ENCODE measurements around the gene CLCF1. TPM values are rescaled to one million over a fixed set of nuclear protein-coding genes. Genes with fewer than 3 reads are reported as not detected.
"Not testable (repeated sequence)": the region's sequence is repeated elsewhere in the genome, so short reads cannot be mapped to it uniquely, and the experiment has no call there.

Gene CLCF1
- total and polyA plus RNA-seq, 2 donors = 2.7 to 9.2 TPM

DNA sequence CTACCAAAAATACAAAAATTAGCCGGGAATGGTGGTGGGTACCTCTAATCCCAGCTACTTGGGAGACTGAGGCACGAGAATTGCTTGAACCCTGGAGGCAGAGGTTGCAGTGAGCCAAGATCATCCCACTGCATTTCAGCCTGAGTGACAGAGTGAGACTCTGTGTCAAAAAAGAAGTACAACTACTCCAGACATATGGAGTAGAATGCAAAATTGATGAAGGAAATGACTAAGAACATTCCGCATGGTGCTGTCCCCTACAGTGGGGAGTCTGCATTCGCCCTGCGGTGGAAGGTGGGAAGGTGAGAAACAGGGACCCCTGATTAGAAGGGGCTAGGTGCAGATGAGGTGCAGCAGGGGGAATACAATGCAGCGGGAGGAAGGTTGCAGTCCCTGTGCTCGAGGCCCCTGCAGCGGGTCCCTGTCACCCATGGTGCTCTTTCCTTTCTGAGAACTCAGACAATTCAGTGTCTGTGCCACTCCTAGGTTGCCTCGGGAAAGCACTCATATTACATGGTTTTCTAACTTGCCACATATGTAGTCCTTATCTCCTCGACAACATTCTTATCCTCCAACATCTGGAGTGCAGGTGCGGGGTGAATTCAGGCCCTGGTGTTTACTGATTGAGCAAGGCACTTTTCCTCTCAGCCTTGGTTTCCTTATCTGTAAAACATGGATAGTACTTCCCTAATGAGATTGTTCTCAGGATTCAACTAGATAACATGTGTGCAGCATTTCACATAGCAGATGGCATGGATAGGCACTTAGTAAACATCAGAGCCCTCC, 25.2 kb downstream of the CLCF1 start:
- Histone ChIP-seq H3K27ac (ENCODE audit: low read depth) (no peak overlapping the region), H3K4me3 (ENCODE audit: low read depth, low read length) (no peak overlapping the region), H3K36me3 (ENCODE audit: insufficient read depth) (no peaks in the 10 kb centered on the region), H3K4me1 (ENCODE audit: insufficient read depth) (no peaks in the 10 kb centered on the region)
- DNase-seq (ENCODE audit: extremely low spot score) = no peak
- 72% methylated on average over 11 of the region's 11 CpGs for WGBS

DNA sequence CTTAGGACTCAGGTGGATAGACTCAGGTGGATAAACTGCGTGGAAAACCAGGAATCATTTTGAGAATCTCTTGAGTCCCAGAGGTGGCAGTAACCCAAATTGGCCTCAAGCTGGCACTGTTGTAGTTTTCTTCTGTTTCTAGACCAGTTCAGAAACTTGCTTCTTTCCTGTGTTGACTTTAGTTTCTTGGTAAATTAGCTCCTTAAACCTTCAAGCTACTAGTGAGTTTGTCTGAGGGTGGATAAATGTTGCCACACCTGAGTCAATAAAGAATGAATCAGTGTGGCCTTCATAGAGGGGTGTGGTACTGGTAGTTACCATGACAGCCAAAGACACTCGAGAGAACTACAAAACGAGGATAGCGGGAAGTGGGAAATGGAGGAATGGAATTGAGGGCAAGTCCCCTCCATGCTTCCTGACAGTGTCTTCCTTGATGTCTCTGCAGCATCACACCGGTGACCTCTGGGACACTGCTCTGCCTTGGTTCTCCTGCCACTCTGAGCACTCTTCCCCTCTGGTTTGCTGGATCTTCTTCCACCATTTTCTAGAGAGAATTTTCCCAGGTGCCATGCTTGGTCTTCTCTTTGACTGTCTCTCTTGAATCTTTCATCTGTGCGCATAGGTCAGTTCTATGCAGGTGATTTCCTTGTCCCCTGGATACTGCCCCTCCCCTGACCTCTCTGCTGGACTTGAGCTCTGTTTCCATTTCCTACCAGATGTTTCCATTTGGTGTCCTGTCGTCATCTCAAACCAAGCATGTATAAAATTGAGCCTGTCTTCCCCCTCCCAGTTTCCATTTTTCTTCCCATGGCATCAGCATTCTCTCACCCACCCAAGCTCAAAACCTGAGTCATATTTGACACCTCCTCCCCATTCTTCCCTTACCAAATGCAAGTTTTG, 27.2 kb downstream of the CLCF1 start:
- no peak for DNase-seq (ENCODE audit: extremely low spot score)
- no peak overlapping the region for H3K4me3 ChIP-seq (ENCODE audit: low read depth, low read length)
- WGBS = 70% methylated on average over 7 of the region's 7 CpGs
- peak overlapping the region; percentile 39 for H3K27ac ChIP-seq (ENCODE audit: low read depth)
- H3K4me1 ChIP-seq (ENCODE audit: insufficient read depth) = no peaks in the 10 kb centered on the region
- no peaks in the 10 kb centered on the region for H3K36me3 ChIP-seq (ENCODE audit: insufficient read depth)

DNA sequence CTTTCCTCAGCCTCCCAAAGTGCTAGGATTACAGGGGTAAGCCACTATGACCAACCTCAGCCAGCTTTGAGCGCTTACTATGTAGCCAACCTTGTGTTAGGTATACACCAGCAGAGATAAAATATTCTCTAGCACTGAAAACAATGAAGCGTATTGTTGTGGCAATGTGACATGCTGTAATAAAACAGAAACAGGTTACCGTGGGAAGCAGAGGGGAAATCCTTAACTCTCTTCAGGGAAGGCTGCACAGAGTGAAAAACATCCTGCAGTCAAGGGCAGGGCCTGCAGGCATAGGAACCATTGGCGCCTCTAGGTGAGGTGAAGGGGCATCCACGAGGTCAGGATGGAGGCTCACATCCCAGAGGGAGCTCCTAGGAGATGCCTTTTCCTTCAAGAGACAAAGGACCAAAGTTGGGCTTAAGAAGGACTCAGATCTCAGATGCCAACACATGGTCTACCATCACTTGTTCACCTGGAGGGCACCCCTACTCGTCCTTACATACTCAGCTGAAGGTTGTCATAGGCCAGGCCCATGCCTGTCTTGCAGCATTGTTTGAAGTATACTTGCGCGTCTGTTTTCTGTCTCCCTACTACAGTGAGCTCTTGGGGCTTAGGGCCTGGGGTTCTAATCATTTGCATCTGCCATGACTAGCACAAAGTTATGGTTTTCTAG, 28.0 kb downstream of the CLCF1 start:
- Histone ChIP-seq H3K36me3 (ENCODE audit: insufficient read depth) (no peaks in the 10 kb centered on the region), H3K4me3 (ENCODE audit: low read depth, low read length) (no peak overlapping the region), H3K27ac (ENCODE audit: low read depth) (no peak overlapping the region), H3K4me1 (ENCODE audit: insufficient read depth) (no peaks in the 10 kb centered on the region)
- 80% methylated on average over 8 of the region's 8 CpGs for WGBS
- no peak for DNase-seq (ENCODE audit: extremely low spot score)

DNA sequence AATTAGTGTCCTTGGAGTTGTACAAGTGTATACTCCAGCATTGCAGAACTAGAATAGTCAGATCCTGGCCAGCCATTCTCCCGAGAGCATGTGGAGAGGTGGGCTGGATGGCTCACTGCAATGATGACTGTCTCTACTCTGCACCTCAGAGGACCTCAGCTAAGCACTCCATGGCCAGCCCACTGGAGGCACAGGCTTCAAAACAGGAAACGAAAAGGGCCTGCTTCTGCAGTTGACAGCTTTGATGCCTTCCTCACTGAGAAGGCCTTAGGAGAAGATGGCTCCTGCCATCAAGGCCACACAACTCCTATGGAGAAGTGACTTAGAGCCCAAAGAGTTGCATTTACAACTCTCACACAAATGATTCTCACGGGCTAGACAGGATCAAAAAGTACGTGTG, 29.1 kb downstream of the CLCF1 start:
- no peak for DNase-seq (ENCODE audit: extremely low spot score)
- Histone ChIP-seq H3K36me3 (ENCODE audit: insufficient read depth) (no peaks in the 10 kb centered on the region), H3K4me3 (ENCODE audit: low read depth, low read length) (no peak overlapping the region), H3K4me1 (ENCODE audit: insufficient read depth) (no peaks in the 10 kb centered on the region), H3K27ac (ENCODE audit: low read depth) (no peak overlapping the region)
- WGBS = 85% methylated on average over 4 of the region's 4 CpGs

DNA sequence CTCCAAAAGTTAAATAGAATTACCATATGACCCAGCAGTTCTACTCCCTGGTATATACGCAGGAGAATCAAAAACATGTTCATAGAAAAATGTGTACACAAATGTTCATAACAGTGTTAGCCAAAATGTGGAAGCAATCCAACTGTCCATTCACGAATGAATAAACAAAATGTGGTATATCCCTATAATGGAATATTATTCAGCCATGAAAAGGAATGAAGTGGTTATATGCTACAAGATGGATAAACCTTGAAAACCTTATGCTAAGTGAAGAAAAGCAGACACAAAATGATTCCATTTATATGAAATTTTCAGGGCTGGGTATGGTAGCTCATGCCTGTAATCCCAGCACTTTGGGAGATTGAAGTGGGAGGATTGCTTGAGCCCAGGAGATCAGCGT, 36.1 kb downstream of the CLCF1 start:
- Histone ChIP-seq H3K36me3 (ENCODE audit: insufficient read depth) (no peaks in the 10 kb centered on the region), H3K4me1 (ENCODE audit: insufficient read depth) (no peaks in the 10 kb centered on the region), H3K4me3 (ENCODE audit: low read depth, low read length) (no peak overlapping the region), H3K27ac (ENCODE audit: low read depth) (no peak overlapping the region)
- WGBS = 91% methylated on average over 3 of the region's 3 CpGs
- DNase-seq (ENCODE audit: extremely low spot score) = no peak

DNA sequence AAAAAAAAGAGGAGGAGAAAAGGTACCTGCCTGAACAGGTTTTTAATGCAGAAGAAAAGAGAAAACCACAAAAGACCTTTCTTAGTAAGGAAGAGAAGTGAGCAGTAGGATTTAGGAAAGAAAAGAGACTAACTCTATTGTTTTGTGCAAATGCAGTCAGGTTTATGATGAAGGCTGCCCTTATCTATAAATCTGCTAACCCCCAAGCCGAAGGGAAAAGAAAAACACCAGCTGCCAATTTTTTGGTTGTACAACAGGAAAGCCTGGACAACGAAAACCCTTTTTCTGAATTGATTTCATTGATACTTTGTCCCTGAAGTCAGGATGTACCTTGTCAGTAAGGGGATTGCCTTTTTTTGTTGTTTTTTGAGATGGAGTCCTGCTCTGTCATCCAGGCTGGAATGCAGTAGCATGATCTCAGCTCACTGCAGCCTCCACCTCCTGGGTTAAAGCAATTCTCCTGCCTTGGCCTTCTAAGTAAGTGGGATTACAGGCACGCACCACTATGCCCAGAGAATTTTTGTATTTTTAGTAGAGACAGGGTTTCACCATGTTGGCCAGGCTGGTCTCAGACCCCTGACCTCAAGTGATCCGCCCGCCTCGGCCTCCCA, 41.2 kb downstream of the CLCF1 start:
- Histone ChIP-seq H3K4me3 (ENCODE audit: low read depth, low read length) (no peak overlapping the region), H3K36me3 (ENCODE audit: insufficient read depth) (no peaks in the 10 kb centered on the region), H3K27ac (ENCODE audit: low read depth) (no peak overlapping the region), H3K4me1 (ENCODE audit: insufficient read depth) (no peaks in the 10 kb centered on the region)
- no peak for DNase-seq (ENCODE audit: extremely low spot score)
- 81% methylated on average over 6 of the region's 6 CpGs for WGBS

DNA sequence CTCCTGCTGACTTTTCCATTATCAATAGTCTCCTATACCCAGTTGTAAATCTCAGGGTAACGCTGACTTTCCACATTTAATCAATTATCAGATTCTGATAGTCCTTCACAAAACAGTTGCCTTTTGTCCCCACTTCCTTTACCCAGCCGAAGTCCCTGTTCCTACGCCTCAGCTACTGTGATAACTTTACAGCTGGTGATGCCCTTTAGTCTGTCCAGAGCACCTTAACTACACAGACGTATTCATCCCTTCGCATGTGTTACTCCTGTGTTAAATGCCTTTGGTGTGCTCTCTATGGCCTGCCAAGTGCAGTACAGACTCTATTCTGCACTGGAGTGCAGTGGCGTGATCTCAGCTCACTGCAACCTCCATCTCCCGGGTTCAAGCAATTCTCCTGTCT, 49.9 kb downstream of the CLCF1 start:
- Histone ChIP-seq H3K4me3 (ENCODE audit: low read depth, low read length) (no peak overlapping the region), H3K27ac (ENCODE audit: low read depth) (no peak overlapping the region), H3K36me3 (ENCODE audit: insufficient read depth) (no peaks in the 10 kb centered on the region), H3K4me1 (ENCODE audit: insufficient read depth) (no peaks in the 10 kb centered on the region)
- DNase-seq (ENCODE audit: extremely low spot score) = no peak
- WGBS = 89% methylated on average over 7 of the region's 7 CpGs

DNA sequence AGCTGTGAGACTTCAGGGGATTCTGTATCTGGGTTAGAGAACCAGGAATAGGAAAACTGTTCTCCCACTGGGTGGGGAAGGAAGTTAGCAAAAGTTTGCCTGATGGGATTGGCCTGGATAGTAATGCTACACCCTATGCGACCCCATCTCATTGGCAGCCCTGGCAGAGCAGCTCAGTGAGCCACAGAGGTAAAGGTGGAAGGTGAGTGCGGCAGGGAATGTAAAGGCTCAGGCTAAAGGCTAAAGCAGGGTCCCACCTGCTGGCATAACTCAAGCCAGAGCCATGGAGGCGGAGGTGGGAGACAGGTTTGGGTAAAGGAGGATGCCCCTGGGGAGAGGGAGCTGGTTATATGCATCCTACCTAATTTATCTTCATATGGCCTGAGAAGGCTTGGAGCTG, 51.3 kb downstream of the CLCF1 start:
- no peak for DNase-seq (ENCODE audit: extremely low spot score)
- no peak overlapping the region for H3K4me3 ChIP-seq (ENCODE audit: low read depth, low read length)
- no peak overlapping the region for H3K27ac ChIP-seq (ENCODE audit: low read depth)
- H3K4me1 ChIP-seq (ENCODE audit: insufficient read depth) = no peaks in the 10 kb centered on the region
- H3K36me3 ChIP-seq (ENCODE audit: insufficient read depth) = no peaks in the 10 kb centered on the region
- WGBS = 93% methylated on average over 3 of the region's 3 CpGs

GRCh38 chr11:67321313-67321871, 52.0 kb downstream of the CLCF1 start:
- Histone ChIP-seq H3K36me3 (ENCODE audit: insufficient read depth) (no peaks in the 10 kb centered on the region), H3K4me1 (ENCODE audit: insufficient read depth) (no peaks in the 10 kb centered on the region), H3K27ac (ENCODE audit: low read depth) (no peak overlapping the region), H3K4me3 (ENCODE audit: low read depth, low read length) (no peak overlapping the region)
- DNase-seq (ENCODE audit: extremely low spot score) = no peak
- 90% methylated on average over 6 of the region's 6 CpGs for WGBS

DNA sequence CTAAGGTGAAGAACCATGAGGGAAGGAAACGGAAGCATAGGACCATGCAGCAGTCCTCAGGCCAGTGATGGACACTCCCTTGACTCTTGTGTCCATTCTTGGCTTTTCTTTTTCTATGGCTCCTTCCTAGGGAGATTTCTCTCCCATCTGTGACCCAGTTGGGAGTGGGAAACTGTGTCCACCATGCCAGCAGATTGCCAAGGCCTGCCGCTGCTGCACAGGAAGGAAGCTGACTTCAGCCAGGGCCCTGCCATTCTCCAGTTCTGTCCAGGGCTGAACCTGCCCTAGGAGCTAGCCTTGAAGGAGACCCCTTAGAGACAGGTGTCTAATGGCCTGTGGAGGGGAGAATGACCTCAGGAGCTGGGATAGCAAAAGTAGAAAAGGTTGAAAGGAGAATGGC, 52.7 kb downstream of the CLCF1 start:
- Histone ChIP-seq H3K4me1 (ENCODE audit: insufficient read depth) (no peaks in the 10 kb centered on the region), H3K36me3 (ENCODE audit: insufficient read depth) (no peaks in the 10 kb centered on the region), H3K4me3 (ENCODE audit: low read depth, low read length) (no peak overlapping the region), H3K27ac (ENCODE audit: low read depth) (no peak overlapping the region)
- no peak for DNase-seq (ENCODE audit: extremely low spot score)
- WGBS = 96% methylated on average over 2 of the region's 2 CpGs

- 51% methylated on average over 3 of the region's 3 CpGs for WGBS
- no peaks in the 10 kb centered on the region for H3K36me3 ChIP-seq (ENCODE audit: insufficient read depth)
- no peaks in the 10 kb centered on the region for H3K4me1 ChIP-seq (ENCODE audit: insufficient read depth)
- no peak overlapping the region for H3K27ac ChIP-seq (ENCODE audit: low read depth)
- no peak overlapping the region for H3K4me3 ChIP-seq (ENCODE audit: low read depth, low read length)
- DNase-seq (ENCODE audit: extremely low spot score) = no peak
Measured at GRCh38 chr11:67320011-67320410, 53.4 kb downstream of the CLCF1 start.

- 90% methylated on average over 12 of the region's 12 CpGs for WGBS
- DNase-seq (ENCODE audit: extremely low spot score); H3K36me3 ChIP-seq (ENCODE audit: insufficient read depth); H3K4me3 ChIP-seq (ENCODE audit: low read depth, low read length); H3K4me1 ChIP-seq (ENCODE audit: insufficient read depth); H3K27ac ChIP-seq (ENCODE audit: low read depth): not testable (repeated sequence)
Measured at GRCh38 chr11:67318876-67319275, 54.5 kb downstream of the CLCF1 start.

DNA sequence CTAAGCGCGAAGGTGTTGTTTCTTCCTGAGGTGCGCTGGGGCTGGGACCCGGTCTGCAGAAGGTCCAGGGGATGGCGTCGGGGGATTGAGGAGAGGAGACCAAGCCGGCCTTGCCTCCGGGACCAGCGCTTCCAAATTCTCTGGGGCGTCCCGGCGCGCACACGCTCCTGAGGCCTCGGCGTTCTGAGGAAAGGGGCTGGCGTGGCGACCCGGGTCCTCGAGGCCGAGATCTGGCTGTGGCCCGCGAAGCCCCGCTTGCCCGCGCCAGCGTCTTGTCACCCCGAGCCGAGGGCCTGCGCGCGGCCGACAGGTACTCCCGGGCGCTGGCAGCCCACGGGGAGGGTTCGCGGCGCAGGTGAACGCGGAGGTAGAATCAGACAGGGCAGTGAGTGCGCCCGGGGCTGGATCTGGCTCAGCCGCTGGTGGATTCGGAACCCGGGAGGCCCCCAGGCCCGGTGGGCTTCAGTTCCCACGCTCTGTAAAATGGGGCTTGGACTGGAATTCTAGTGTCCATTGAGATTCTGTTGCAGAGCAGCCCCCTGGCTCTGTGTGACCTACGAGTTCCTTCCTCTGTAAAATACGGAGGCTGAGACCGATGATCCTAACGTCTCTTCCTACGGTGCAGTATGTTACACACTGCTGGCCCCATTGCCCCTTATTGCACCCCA, 55.4 kb downstream of the CLCF1 start:
- DNase-seq (ENCODE audit: extremely low spot score) = no peak
- Histone ChIP-seq H3K36me3 (ENCODE audit: insufficient read depth) (no peaks in the 10 kb centered on the region), H3K4me3 (ENCODE audit: low read depth, low read length) (peak overlapping the region; percentile 67), H3K4me1 (ENCODE audit: insufficient read depth) (no peaks in the 10 kb centered on the region), H3K27ac (ENCODE audit: low read depth) (no peak overlapping the region)
- under 1% methylated on average over 53 of the region's 53 CpGs for WGBS

All from urinary bladder (tissue), 4 donors.